GM21515 (cell line): ENCODE measurements around the gene TRPM3.

Source experiments
- ATAC-seq: cut with Tn5 transposase; IDR thresholded peaks from one replicate; pipeline ENCODE4 v1.9.1; 2021; ENCODE audit not compliant: unreplicated experiment

TRPM3 gene

DNA sequence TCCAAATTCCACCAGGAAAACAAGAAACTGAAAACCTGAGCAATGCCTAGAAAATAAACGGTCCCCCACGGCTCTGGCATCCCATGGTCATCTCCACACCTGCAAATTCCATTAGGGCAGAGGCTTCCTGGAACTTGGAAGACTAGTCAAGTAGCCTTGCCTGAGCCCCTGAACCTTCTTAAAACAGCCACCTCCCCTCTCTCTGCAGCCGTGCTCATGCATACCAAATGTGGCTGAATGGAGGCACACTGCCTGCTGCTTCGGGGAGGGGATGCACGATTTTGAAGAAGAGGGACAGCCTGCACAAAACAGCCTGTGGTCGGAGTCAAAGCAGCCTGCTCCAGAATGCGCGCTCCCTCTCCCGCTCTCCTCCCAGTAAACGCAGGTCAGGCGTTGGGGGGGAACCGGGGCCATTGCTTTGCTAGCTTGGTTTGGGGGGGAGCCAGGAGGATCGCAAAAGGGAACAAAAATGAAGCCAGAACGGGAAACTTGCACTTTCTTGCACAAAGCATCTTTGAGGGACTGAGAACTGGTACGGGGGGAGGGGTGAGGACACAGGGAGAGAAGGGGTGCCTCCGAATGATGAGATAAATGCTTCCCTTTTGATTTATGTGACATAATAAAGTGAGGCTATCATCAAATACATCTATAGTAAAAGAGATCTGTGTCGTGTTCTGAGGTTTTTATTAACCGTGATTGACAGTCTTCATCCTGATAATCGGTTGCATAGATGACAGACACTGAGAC, at the start of gene TRPM3:
TSS of gene TRPM3 (minus strand) at position 347 of the 747 bp plus-strand sequence. CDS start at position 80, 267 bp downstream.
- no peak for ATAC-seq

- no peak for ATAC-seq
Measured at GRCh38 chr9:71168418-71168817, 47.0 kb upstream of the TRPM3 start.

GRCh38 chr9:71162126-71162525, 40.7 kb upstream of the TRPM3 start:
- ATAC-seq: no peak

- ATAC-seq: no peak
Measured at GRCh38 chr9:71157731-71158130, 36.3 kb upstream of the TRPM3 start.

DNA sequence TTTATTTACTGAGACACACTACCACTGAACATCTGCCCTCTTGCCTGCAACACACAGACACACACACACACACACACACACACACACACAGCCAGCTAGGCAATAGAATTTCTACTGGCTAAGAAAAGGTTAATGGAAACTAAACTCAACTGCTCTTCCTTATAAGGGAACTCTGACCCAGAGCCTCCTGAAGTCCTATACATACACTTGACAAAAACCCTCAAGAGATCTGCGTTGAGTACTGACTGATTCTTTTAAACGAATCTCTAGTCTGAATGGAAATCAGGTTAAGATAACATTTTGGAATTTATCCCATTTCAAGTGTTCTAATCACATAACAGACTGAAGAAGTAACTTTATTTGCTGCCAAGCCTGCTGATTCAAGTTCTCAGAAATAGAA, 25.9 kb upstream of the TRPM3 start:
- ATAC-seq: no peak

DNA sequence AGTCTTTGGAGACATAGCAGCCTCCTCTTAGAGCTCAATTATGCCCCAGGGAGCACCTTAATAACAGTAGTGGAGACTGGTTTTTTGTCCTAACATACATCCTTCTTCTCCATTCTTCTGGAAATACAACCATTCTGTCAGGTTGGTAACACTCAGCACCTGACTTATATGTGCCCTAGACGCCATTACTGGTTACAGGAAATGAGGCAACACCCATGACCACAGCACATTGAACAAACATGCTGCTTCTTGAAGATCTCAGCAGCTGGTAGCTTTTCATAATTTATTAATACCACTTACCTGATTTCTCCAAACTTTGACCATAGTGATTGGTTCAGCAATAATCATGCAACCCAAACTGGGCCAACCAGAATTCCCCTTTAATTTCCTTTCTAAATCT, 25.1 kb upstream of the TRPM3 start:
- no peak for ATAC-seq

GRCh38 chr9:71145179-71145578, 23.8 kb upstream of the TRPM3 start:
- ATAC-seq: no peak

GRCh38 chr9:71144495-71144894, 23.1 kb upstream of the TRPM3 start:
- ATAC-seq: no peak

GRCh38 chr9:71136696-71137095, 15.3 kb upstream of the TRPM3 start:
- ATAC-seq: no peak

GRCh38 chr9:71131145-71131544, 9.7 kb upstream of the TRPM3 start:
- no peak for ATAC-seq

DNA sequence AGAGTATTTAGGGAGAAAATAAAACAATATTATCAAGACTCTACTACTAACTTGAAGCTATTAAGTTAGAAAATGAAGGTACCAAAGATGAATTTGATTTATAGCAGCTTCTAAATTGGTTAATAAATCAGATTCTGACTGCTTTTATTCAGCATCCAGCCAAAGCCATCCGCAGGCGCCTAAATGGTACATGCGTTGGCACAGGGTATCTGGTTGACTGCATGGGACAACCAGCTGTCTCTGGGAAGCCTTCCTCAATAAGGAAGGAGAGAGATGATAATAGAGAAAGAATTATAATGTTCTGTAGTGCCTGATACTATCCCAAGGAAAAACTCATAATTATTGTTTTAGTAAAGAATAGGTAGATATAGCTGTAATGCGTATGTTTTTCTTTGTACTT, 9.1 kb upstream of the TRPM3 start:
- no peak for ATAC-seq

DNA sequence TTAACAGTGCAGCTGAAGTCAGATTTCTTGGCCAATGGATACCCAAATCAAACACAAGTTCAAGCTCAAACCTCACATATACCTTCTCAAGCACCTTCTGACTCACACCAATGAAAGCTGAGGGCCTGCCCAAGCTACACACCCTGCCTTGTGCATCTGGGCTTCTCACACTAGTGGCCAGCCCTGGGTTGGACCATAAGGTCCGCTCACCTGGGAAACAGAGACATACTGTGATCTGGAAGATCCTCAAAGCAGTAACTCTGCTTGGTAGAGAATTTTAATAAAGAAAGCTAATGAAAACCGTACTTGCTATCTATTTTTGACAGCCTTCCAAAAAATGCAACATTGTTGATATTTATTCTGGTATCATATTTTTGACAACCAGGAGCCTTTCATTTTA, 7.4 kb upstream of the TRPM3 start:
- no peak for ATAC-seq

DNA sequence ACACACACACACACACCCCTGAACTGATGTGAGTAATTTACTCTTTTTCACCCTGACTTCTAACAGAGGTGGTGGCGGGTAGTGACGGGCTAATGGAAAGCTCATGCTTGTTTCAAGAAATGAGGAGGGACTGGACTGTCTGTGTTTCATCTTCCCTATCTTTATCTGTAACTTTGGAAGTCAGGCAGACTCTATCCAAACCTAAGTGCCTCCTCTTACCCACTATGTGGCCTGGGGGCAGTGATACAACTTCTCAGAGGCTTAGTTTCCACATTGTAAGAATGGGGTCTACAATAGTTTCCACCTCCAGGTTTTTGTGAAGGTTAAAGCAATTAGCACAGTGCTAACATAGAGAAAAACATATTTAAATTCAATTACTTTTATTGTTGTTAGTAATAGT, 5.9 kb upstream of the TRPM3 start:
- ATAC-seq: no peak

DNA sequence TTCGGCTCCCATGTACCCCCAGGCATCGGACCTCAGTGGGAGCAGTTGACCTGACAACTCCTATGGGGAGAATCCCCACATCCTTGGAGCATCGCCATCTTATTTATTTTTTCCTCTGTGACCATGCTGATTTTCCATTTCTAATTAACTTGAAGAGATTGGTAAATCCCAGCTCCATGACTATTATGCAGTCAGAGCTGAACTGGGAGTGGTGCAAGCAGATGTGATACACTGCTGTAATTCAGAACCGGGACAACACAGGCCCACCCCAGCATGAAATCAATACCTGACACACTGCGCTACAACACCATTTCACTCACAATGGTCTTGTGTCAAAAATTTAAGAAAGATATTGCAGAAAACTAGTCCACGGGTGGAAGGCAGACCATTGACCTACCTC, 1.0 kb upstream of the TRPM3 start:
- no peak for ATAC-seq

- no peak for ATAC-seq
Measured at GRCh38 chr9:71122022-71122275, 528 bp upstream of the TRPM3 start.

- no peak for ATAC-seq
Measured at GRCh38 chr9:71120501-71121247, 747 bp downstream of the TRPM3 start.

DNA sequence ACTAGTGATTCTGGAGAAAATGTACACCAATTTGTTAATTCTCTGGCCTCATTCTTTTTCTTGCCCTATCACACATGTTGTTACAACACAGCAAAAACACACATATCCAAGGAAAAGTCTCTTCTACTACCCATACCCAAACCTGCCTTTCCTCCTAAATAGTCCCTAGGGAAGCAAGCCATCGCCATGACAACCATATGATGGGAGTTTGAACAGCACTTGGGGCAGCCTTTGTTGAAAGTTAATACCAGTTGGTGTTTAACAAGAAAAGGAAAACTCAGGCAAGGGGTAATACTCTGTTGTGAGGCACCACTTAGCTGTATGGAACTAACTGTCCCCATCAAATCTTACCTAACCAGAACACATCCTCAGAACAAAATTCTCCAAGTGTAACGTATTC, 1.7 kb downstream of the TRPM3 start:
- ATAC-seq: no peak

- no peak for ATAC-seq
Measured at GRCh38 chr9:71118324-71118723, 3.1 kb downstream of the TRPM3 start.

DNA sequence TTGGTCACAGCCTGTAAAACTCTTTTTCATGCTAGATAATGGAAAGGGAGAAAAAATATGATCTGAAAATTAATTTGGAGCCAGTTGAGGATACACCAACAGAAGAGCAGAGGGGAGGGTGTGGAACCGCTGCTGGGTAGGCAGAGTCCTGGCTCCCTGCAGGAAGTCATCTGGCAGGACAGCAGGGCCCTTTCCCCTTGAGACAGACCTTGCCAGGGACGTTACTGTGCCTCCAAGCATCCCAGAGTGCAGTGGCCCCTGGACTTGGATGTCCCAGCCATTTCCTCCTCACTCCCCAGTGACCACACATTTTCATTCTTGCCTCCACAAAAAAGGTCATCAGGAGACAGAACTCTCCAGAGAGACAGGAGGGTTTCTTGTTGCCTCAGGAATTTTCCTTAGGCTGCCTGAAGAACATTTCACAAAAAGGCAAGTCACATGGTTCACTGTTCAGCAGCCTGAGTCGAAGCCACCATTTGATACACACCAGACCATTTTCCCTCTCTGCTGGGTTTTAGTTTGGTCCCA, 5.9 kb downstream of the TRPM3 start:
- ATAC-seq: no peak

DNA sequence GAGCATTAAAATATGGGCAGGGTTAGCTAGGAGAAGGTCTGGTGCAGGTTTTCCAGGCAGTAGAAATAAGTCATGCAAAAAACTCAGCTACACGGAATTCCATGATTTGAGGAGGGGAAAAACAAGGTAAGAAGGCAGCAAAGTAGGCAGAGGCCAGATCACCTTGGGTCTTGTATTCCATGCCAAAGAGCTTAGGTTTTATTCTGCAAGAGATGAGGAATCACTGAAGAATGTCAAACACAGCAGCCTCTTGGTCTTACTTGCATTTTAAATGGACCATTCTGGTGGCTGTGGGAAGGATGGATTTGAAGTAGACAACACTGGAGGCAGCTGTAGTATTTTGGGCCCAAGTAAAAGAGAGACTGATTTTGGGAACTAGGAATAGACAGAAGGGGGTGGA, 8.6 kb downstream of the TRPM3 start:
- ATAC-seq: no peak

GRCh38 chr9:71108937-71109336, 12.5 kb downstream of the TRPM3 start:
- ATAC-seq: no peak

DNA sequence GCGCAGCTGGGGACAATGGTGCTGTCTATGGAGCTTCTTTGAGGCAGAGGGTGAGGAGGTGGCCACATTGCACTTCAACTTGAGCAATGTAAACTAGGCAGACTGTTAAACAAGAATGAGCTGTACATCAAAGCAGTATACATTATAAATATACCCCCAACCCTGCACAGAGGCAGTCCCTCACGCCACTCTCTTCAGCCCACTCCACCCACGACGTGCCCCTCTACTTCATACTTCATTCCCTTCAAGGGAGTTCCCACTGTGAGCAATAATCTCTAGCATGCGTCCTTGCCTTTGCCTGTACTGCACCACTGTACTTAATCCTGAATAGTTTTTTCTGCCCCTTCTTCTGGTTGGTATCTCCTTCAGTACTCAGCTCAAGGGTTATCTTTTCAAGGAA, 14.4 kb downstream of the TRPM3 start:
- ATAC-seq: no peak

DNA sequence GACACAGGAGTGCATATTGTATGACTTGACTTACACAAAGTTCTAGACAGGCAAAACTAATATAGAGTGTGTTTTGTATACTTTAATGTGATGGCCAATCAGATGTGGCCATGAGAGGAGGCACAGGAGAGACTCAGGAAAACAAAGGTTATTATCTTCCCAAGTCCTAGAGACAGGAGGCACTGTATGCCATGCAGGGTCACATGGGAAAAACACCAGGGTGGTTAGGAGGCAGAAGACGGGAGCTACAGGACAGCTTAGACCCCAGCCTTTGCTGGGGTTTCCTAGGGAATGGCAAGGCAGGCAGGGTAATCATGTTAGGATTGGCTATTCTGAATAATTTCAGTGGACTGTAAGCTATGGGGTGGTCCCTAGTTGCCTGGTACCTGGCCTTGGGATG, 16.2 kb downstream of the TRPM3 start:
- no peak for ATAC-seq
